ENCODE measurements around the gene NOTCH2. TPM values are rescaled to one million over a fixed set of nuclear protein-coding genes. Genes with fewer than 3 reads are reported as not detected.

Gene NOTCH2
- total and polyA plus RNA-seq, 10 of the 15 experiments (the other 5 are each of a cell fraction or from before 2014, with no cell fraction given), result 0.02 to 2.0 (median 0.62) TPM; not detected in 1

GRCh38 chr1:119964673-119965363 lies 104.6 kb downstream of the NOTCH2 start:
- Histone ChIP-seq H3K4me1 (ENCODE audit: control insufficient read depth, insufficient read depth, low read length) (no peaks in the 10 kb centered on the region), H3K4me3 (no peak overlapping the region), H3K36me3 (ENCODE audit: control insufficient read depth in 2 of 2, insufficient read depth in 2 of 2, low read length in 1 of 2) (no peaks in the 10 kb centered on the region), H3K27ac (ENCODE audit: control insufficient read depth, insufficient read depth) (no peak overlapping the region), H3K9me3 (replicated peaks; ENCODE audit: control insufficient read depth, insufficient read depth, low read length) (no peaks in the 10 kb centered on the region), H3K27me3 (replicated peaks in 1 of 2; ENCODE audit: control insufficient read depth in 2 of 2, insufficient read depth in 2 of 2, low read length in 1 of 2) (no peaks in the 10 kb centered on the region), H3K79me2 (ENCODE audit: control insufficient read depth, insufficient read depth, low read length) (no peaks in the 10 kb centered on the region), H3K9ac (ENCODE audit: control insufficient read depth, insufficient read depth, low read length) (no peak overlapping the region), H4K20me1 (ENCODE audit: control insufficient read depth, insufficient read depth) (no peaks in the 10 kb centered on the region), H3K4me2 (ENCODE audit: control insufficient read depth, insufficient read depth) (no peak overlapping the region), H2AFZ (ENCODE audit: control insufficient read depth, low read depth, low read length) (no peak overlapping the region)
- 59% methylated on average over 1 of the region's 1 CpG for WGBS (ENCODE audit: insufficient coverage, insufficient replicate concordance, low lambda C conversion rate, missing lambda C conversion rate)
- FAIRE-seq (no peak), ATAC-seq (no peak), DNase-seq (ENCODE audit: low read depth, low spot score) (no peak)
- POLR2A ChIA-PET, result no interaction called here
- RAD21 ChIA-PET (ENCODE audit: unreplicated experiment), result interaction anchor here (1.1 kb wide), 1 partner anchor 15 kb away, joined by 3 read pairs; no protein-coding TSS in a partner anchor
- intact Hi-C loops (cut with micrococcal nuclease; ENCODE audit: unreplicated experiment) (loop anchor here (5.0 kb wide), 1 partner anchor 78 kb away; no protein-coding TSS in a partner anchor), in situ Hi-C loops (cut with MboI) (no loop called here)
- TF ChIP-seq ASH2L (IDR thresholded peaks at IDR 0.05; ENCODE audit: borderline replicate concordance, low read depth) (no peak), SMC3 (IDR thresholded peaks at IDR 0.05; ENCODE audit: borderline replicate concordance, low read length) (no peak), CTCF (IDR thresholded peaks at IDR 0.05 in 2 of 3, conservative IDR thresholded peaks at IDR 0.05 in 1 of 3; ENCODE audit: control insufficient read depth in 2 of 3, extremely low read depth in 1 of 3, insufficient read depth in 1 of 3, low read depth in 3 of 3, low read length in 3 of 3) (no peak), NFYB (IDR thresholded peaks at IDR 0.05; ENCODE audit: insufficient read depth, low read depth, low read length) (no peak), KAT2A (conservative IDR thresholded peaks at IDR 0.05; ENCODE audit: control insufficient read depth, low read depth, low read length) (no peak), SUZ12 (IDR thresholded peaks at IDR 0.05; ENCODE audit: unreplicated experiment) (no peak), EZH2 (IDR thresholded peaks at IDR 0.05; ENCODE audit: borderline replicate concordance, control insufficient read depth, low read depth, low read length) (no peak)
- CTCF ChIA-PET, result interaction anchor here (1.5 kb wide), 1 partner anchor 94 kb away, joined by 3 read pairs; no protein-coding TSS in a partner anchor
- BruUV-seq (replicated peaks), result no TSS peak
- SMC1A ChIA-PET (ENCODE audit: uncharacterized antibody, unreplicated experiment), result interaction anchor here (1.9 kb wide), 1 partner anchor 11 kb away, joined by 5 read pairs; no protein-coding TSS in a partner anchor

Data from GM12878 (cell line).